Breast epithelium (tissue), 3 donors: Measurements from ENCODE around the gene NCK1.

ENCODE experiments used
- POLR2A ChIP-seq: fragments of 450-650 bp; IDR thresholded peaks from one replicate; pipeline ENCODE4 v1.6.1; 2016; ENCODE audit warnings: antibody characterized with exemption, mild to moderate bottlenecking, moderate library complexity
- POLR2AphosphoS5 ChIP-seq, 3 donors: sonication (generic); formaldehyde crosslinking; IDR thresholded peaks; one replicate each; pipeline ENCODE4 v1.6.1; 2017; ENCODE audit warnings: antibody characterized with exemption in 3 of 3
- TF ChIP-seq, protein P1 (sequence below), 3 donors: fragments of 450-650 bp; IDR thresholded peaks; one replicate each; pipeline ENCODE4 v1.5.1; 2016 to 2017; ENCODE audit warnings: antibody characterized with exemption in 3 of 3, mild to moderate bottlenecking in 3 of 3, moderate library complexity in 3 of 3

- no peak for TF ChIP-seq POLR2AphosphoS5 (IDR thresholded peaks at IDR 0.05)
- TF ChIP-seq, protein P1, sequence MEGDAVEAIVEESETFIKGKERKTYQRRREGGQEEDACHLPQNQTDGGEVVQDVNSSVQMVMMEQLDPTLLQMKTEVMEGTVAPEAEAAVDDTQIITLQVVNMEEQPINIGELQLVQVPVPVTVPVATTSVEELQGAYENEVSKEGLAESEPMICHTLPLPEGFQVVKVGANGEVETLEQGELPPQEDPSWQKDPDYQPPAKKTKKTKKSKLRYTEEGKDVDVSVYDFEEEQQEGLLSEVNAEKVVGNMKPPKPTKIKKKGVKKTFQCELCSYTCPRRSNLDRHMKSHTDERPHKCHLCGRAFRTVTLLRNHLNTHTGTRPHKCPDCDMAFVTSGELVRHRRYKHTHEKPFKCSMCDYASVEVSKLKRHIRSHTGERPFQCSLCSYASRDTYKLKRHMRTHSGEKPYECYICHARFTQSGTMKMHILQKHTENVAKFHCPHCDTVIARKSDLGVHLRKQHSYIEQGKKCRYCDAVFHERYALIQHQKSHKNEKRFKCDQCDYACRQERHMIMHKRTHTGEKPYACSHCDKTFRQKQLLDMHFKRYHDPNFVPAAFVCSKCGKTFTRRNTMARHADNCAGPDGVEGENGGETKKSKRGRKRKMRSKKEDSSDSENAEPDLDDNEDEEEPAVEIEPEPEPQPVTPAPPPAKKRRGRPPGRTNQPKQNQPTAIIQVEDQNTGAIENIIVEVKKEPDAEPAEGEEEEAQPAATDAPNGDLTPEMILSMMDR (IDR thresholded peaks at IDR 0.05) = no peak
- no peak for TF ChIP-seq POLR2A
These were observed 93.2 kb downstream of the NCK1 start for GRCh38 chr3:136954980-136955780.
